ENCODE measurements around the gene NCBP3. TPM values are rescaled to one million over a fixed set of nuclear protein-coding genes. Genes with fewer than 3 reads are reported as not detected.

The NCBP3 gene
- total RNA-seq, 1 experiment from 2014 or later = 58.5 TPM

- ChIA-PET CTCF (no interaction called here), POLR2A (ENCODE audit: unreplicated experiment) (no interaction called here)
- Histone ChIP-seq H3K4me3 (no peak overlapping the region), H3K36me3 (ENCODE audit: low read depth) (no peaks in the 10 kb centered on the region), H3K9me3 (ENCODE audit: insufficient read depth, low read depth) (no peaks in the 10 kb centered on the region), H3K4me2 (no peak overlapping the region), H3K27ac (no peak overlapping the region), H3K27me3 (ENCODE audit: insufficient read depth, low read depth) (no peaks in the 10 kb centered on the region), H3K4me1 (replicated peaks; ENCODE audit: insufficient read depth) (no peaks in the 10 kb centered on the region), H4K20me1 (ENCODE audit: insufficient read depth) (no peaks in the 10 kb centered on the region), H2AFZ (no peak overlapping the region), H3K79me2 (ENCODE audit: low read depth) (no peaks in the 10 kb centered on the region), H3K9me2 (ENCODE audit: insufficient read depth) (no peaks in the 10 kb centered on the region), H3F3A (ENCODE audit: insufficient read depth, low read depth) (no peaks in the 10 kb centered on the region)
- TF ChIP-seq CTCF (conservative IDR thresholded peaks at IDR 0.05) = no peak
- TF ChIP-seq EZH2 (IDR thresholded peaks at IDR 0.05; ENCODE audit: low read depth) = no peak
- no TSS peak for BruUV-seq (replicated peaks)
- DNase-seq = no peak
- intact Hi-C loops (cut with micrococcal nuclease; ENCODE audit: unreplicated experiment) = no loop called here
Measured at GRCh38 chr17:3867606-3868005, 21.6 kb upstream of the NCBP3 start.

- ChIA-PET CTCF (no interaction called here), POLR2A (ENCODE audit: unreplicated experiment) (no interaction called here)
- H3K4me3 ChIP-seq = no peak overlapping the region
- no peak overlapping the region for H3K27ac ChIP-seq
- H3K9me2 ChIP-seq (ENCODE audit: insufficient read depth) = no peaks in the 10 kb centered on the region
- H3K36me3 ChIP-seq (ENCODE audit: low read depth) = no peaks in the 10 kb centered on the region
- no peaks in the 10 kb centered on the region for H3K79me2 ChIP-seq (ENCODE audit: low read depth)
- H3K4me1 ChIP-seq (replicated peaks; ENCODE audit: insufficient read depth) = no peaks in the 10 kb centered on the region
- DNase-seq = no peak
- H3K27me3 ChIP-seq (ENCODE audit: insufficient read depth, low read depth) = no peaks in the 10 kb centered on the region
- no peaks in the 10 kb centered on the region for H3K9me3 ChIP-seq (ENCODE audit: insufficient read depth, low read depth)
- H3F3A ChIP-seq (ENCODE audit: insufficient read depth, low read depth) = no peaks in the 10 kb centered on the region
- no peaks in the 10 kb centered on the region for H4K20me1 ChIP-seq (ENCODE audit: insufficient read depth)
- no peak overlapping the region for H2AFZ ChIP-seq
- intact Hi-C loops (cut with micrococcal nuclease; ENCODE audit: unreplicated experiment) = no loop called here
- no peak overlapping the region for H3K4me2 ChIP-seq
- TF ChIP-seq CTCF (conservative IDR thresholded peaks at IDR 0.05) (no peak), EZH2 (IDR thresholded peaks at IDR 0.05; ENCODE audit: low read depth) (no peak)
- BruUV-seq (replicated peaks) = no TSS peak
Measured at GRCh38 chr17:3867106-3867505, 21.1 kb upstream of the NCBP3 start.

GRCh38 chr17:3866276-3866675 is 20.2 kb upstream of the NCBP3 start:
- no peaks in the 10 kb centered on the region for H3K9me3 ChIP-seq (ENCODE audit: insufficient read depth, low read depth)
- TF ChIP-seq EZH2 (IDR thresholded peaks at IDR 0.05; ENCODE audit: low read depth) = no peak
- no peak for TF ChIP-seq CTCF (conservative IDR thresholded peaks at IDR 0.05)
- H3K4me2 ChIP-seq = no peak overlapping the region
- ChIA-PET POLR2A (ENCODE audit: unreplicated experiment) (no interaction called here), CTCF (no interaction called here)
- H3K27me3 ChIP-seq (ENCODE audit: insufficient read depth, low read depth) = no peaks in the 10 kb centered on the region
- no peak overlapping the region for H3K4me3 ChIP-seq
- no peaks in the 10 kb centered on the region for H3K9me2 ChIP-seq (ENCODE audit: insufficient read depth)
- intact Hi-C loops (cut with micrococcal nuclease; ENCODE audit: unreplicated experiment) = no loop called here
- no peaks in the 10 kb centered on the region for H3K4me1 ChIP-seq (replicated peaks; ENCODE audit: insufficient read depth)
- no peak for DNase-seq
- H3K79me2 ChIP-seq (ENCODE audit: low read depth) = no peaks in the 10 kb centered on the region
- no TSS peak for BruUV-seq (replicated peaks)
- no peaks in the 10 kb centered on the region for H3K36me3 ChIP-seq (ENCODE audit: low read depth)
- no peak overlapping the region for H3K27ac ChIP-seq
- H3F3A ChIP-seq (ENCODE audit: insufficient read depth, low read depth) = no peaks in the 10 kb centered on the region
- H2AFZ ChIP-seq = no peak overlapping the region
- H4K20me1 ChIP-seq (ENCODE audit: insufficient read depth) = no peaks in the 10 kb centered on the region
